HG03175 (cell line): ENCODE data around the gene ROCK2.
"Not testable (repeated sequence)": the region's sequence is repeated elsewhere in the genome, so short reads cannot be mapped to it uniquely, and the experiment has no call there.

Experiments used
- ATAC-seq: cut with Tn5 transposase; IDR thresholded peaks from one replicate; pipeline ENCODE4 v1.9.1; 2021; ENCODE audit warnings: mild to moderate bottlenecking, moderate library complexity; ENCODE audit not compliant: unreplicated experiment

Gene ROCK2

GRCh38 chr2:11196246-11196645 lies 148.2 kb downstream of the ROCK2 start:
- ATAC-seq: no peak

GRCh38 chr2:11187731-11188130 lies 156.7 kb downstream of the ROCK2 start:
- no peak for ATAC-seq

GRCh38 chr2:11187083-11187619 lies 157.3 kb downstream of the ROCK2 start:
- ATAC-seq: no peak

GRCh38 chr2:11186145-11186544 lies 158.3 kb downstream of the ROCK2 start:
- no peak for ATAC-seq

GRCh38 chr2:11182951-11183350 lies 161.5 kb downstream of the ROCK2 start:
- no peak for ATAC-seq

- no peak for ATAC-seq
These were observed 163.8 kb downstream of the ROCK2 start for GRCh38 chr2:11180653-11181052.

- no peak for ATAC-seq
These were observed 164.5 kb downstream of the ROCK2 start for GRCh38 chr2:11179899-11180298.

GRCh38 chr2:11179196-11179595 lies 165.2 kb downstream of the ROCK2 start:
- no peak for ATAC-seq

GRCh38 chr2:11177871-11178690 lies 166.4 kb downstream of the ROCK2 start:
- no peak for ATAC-seq

- no peak for ATAC-seq
These were observed 169.1 kb downstream of the ROCK2 start for GRCh38 chr2:11175293-11175795.

- no peak for ATAC-seq
These were observed 170.2 kb downstream of the ROCK2 start for GRCh38 chr2:11174222-11174621.

GRCh38 chr2:11169333-11169732 lies 175.1 kb downstream of the ROCK2 start:
- no peak for ATAC-seq

GRCh38 chr2:11168488-11168887 lies 175.9 kb downstream of the ROCK2 start:
- ATAC-seq: no peak

- ATAC-seq: no peak
These were observed 178.0 kb downstream of the ROCK2 start for GRCh38 chr2:11166476-11166875.

- not testable (repeated sequence) for ATAC-seq
These were observed 179.4 kb downstream of the ROCK2 start for GRCh38 chr2:11165046-11165445.

- no peak for ATAC-seq
These were observed 180.8 kb downstream of the ROCK2 start for GRCh38 chr2:11163439-11164317.

- no peak for ATAC-seq
These were observed 182.7 kb downstream of the ROCK2 start for GRCh38 chr2:11161747-11162146.

- peak; percentile 75 for ATAC-seq
These were observed 183.5 kb downstream of the ROCK2 start for GRCh38 chr2:11160731-11161455.

GRCh38 chr2:11160256-11160655 lies 184.2 kb downstream of the ROCK2 start:
- ATAC-seq: no peak

- ATAC-seq: no peak
These were observed 184.8 kb downstream of the ROCK2 start for GRCh38 chr2:11159574-11160170.
